Right lobe of liver (tissue), 4 donors: ENCODE results near the gene TMEM214.

Experiments
- POLR2A ChIP-seq: fragments of 450-650 bp; IDR thresholded peaks from one replicate; pipeline ENCODE4 v1.6.1; 2017; ENCODE audit warnings: antibody characterized with exemption, mild to moderate bottlenecking
- TF ChIP-seq, protein P1 (sequence below), 4 donors: fragments of 200-600 bp in 3 of 4; fragments of 450-650 bp in 1 of 4; IDR thresholded peaks; one replicate each; pipeline versions ENCODE4 v1.5.1 to v1.8.0; 2016 to 2022; ENCODE audit warnings: antibody characterized with exemption in 4 of 4, mild to moderate bottlenecking in 2 of 4
- donor health status: DM: no; HTN: no; CAD: no.
- donor health status: DM: no; HTN: no; CAD: no.
- donor health status: DM: no; HTN: yes; CAD: no.

DNA sequence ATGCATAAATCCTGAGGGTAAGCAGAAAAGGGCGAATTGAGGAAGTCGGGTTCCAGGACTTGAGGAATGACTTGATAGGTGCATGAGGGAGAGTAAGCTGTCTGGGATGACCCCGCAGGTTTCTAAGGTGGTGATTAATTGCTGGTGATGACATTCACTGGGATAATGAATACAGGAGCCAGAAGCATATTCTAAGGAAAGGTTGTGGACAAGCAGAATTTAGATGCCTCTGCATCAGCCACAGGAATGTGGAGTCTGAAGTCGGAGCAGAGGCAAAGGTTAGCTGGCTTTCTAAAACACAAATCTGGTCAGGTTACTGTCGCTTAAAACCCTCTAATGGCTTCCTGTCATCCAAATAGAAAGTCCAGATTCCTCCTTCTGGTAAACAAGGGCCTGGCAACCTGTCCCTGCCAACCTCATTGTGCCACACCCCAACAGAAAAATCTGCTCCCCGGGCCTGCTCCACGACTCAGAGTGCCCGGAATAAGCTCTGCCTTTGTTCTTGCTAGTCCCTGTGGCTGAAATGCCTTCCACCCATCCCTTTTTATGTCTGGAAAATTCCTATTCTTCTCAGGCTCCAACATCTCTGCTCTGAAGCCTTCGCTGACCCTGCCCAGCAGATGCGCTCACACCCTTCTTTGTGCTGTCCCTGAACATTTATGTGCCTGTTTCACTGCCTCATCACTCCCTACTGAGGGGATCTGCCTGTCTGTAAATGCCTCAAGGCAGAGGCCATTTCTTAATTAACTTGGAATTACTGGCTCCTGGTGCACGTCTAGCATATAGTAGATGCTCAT lies 11.3 kb upstream of the TMEM214 start:
- TF ChIP-seq, protein P1, sequence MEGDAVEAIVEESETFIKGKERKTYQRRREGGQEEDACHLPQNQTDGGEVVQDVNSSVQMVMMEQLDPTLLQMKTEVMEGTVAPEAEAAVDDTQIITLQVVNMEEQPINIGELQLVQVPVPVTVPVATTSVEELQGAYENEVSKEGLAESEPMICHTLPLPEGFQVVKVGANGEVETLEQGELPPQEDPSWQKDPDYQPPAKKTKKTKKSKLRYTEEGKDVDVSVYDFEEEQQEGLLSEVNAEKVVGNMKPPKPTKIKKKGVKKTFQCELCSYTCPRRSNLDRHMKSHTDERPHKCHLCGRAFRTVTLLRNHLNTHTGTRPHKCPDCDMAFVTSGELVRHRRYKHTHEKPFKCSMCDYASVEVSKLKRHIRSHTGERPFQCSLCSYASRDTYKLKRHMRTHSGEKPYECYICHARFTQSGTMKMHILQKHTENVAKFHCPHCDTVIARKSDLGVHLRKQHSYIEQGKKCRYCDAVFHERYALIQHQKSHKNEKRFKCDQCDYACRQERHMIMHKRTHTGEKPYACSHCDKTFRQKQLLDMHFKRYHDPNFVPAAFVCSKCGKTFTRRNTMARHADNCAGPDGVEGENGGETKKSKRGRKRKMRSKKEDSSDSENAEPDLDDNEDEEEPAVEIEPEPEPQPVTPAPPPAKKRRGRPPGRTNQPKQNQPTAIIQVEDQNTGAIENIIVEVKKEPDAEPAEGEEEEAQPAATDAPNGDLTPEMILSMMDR (IDR thresholded peaks at IDR 0.05) = no peak
- TF ChIP-seq POLR2A = no peak
